Hindlimb muscle (tissue), 1 donor: ENCODE results near the gene PRICKLE2. TPM values are rescaled to one million over a fixed set of nuclear protein-coding genes. Genes with fewer than 3 reads are reported as not detected.

Experiments
- polyA plus RNA-seq: library from polyadenylated mRNA; unstranded; fragments of 120-200 nt; gene quantifications from one replicate; pipeline ENCODE4 v1.2.1, GENCODE V29; 2013; ENCODE audit not compliant: insufficient read length

PRICKLE2 gene
- polyA plus RNA-seq, 1 donor: 11.0 TPM

Other genes with a start within 250 kb of the PRICKLE2 start
- gene PSMD6, start 202.0 kb downstream of the PRICKLE2 start, polyA plus RNA-seq: 71.1 TPM